ENCODE results near the gene TMEM62. TPM values are rescaled to one million over a fixed set of nuclear protein-coding genes. Genes with fewer than 3 reads are reported as not detected.

TMEM62 gene
- total RNA-seq, 1 donor from 2014 or later, result 19.1 TPM

DNA sequence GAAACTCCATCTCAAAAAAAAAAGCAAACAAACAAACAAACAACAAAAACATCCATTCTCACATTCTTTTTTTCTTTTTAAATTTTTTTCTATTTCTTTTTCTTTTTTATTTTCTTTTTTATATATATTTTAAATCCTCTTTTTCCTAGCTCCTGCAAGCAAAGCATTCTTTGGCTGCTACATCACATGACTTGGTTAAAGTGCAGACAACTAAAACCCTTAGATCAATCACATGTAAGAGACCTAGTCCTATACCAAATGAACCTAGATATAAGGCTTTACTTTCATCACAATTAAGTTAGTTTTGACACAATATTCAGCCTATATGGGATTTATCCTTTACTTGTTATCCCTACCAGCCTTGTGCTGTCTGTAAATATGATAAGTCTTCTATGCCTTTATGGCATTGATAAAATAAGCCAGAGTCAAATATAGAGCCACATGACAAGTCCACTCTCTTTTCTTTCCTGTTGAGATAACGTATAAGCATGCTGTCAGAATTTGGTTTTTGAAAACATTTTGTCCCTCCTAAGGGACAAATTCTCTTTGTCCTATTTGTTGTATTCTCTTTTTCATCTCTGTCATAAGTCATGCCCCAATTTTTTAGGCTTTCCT is 38.9 kb upstream of the TMEM62 start:
- Mint-ChIP-seq H3K9me3 (ENCODE audit: unreplicated experiment) (no peaks in the 10 kb centered on the region), H3K27ac (ENCODE audit: unreplicated experiment) (no peak overlapping the region), H3K4me1 (ENCODE audit: low read depth, unreplicated experiment) (no peaks in the 10 kb centered on the region), H3K36me3 (ENCODE audit: unreplicated experiment) (no peaks in the 10 kb centered on the region), H3K4me3 (ENCODE audit: unreplicated experiment) (no peak overlapping the region), H3K27me3 (ENCODE audit: unreplicated experiment) (no peaks in the 10 kb centered on the region)
- no peak for TF ChIP-seq CTCF (IDR thresholded peaks at IDR 0.05; ENCODE audit: partially characterized antibody, unreplicated experiment)
- DNase-seq, result no peak

- Mint-ChIP-seq H3K9me3 (ENCODE audit: unreplicated experiment) (no peaks in the 10 kb centered on the region), H3K27me3 (ENCODE audit: unreplicated experiment) (no peaks in the 10 kb centered on the region), H3K4me1 (ENCODE audit: low read depth, unreplicated experiment) (no peaks in the 10 kb centered on the region), H3K36me3 (ENCODE audit: unreplicated experiment) (no peaks in the 10 kb centered on the region), H3K4me3 (ENCODE audit: unreplicated experiment) (no peak overlapping the region), H3K27ac (ENCODE audit: unreplicated experiment) (no peak overlapping the region)
- no peak for DNase-seq
- TF ChIP-seq CTCF (IDR thresholded peaks at IDR 0.05; ENCODE audit: partially characterized antibody, unreplicated experiment), result no peak
Observed at GRCh38 chr15:43095243-43095642, 38.1 kb upstream of the TMEM62 start.

DNA sequence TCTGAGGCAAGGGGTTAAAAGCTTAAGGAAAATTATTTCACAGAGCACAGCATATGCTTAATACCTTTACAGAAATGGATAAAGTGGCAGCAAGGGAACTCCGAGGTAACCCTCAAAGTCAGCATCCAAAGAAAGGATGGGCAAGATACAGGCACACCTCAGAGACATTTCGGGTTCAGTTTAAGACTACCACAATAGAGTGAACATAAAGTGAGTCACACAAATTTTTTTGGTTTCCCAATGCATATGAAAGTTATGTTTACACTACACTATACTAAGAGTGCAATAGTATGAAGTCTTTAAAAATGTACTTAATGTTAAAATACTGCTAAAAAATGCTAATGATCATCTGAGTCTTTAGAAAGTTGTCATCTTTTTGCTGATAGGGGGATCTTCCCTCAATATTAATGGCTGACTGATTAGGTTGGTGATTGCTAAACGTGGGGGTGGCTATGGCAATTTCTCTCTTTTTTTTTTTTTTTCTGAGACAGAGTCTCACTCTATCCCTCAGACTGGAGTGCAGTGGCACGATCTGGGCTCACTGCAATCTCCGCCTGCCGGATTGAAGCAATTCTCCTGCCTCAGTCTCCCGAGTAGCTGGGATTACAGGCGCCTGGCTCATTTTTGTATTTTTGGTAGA is 37.6 kb upstream of the TMEM62 start:
- DNase-seq, result no peak
- no peaks in the 10 kb centered on the region for H3K27me3 Mint-ChIP-seq (ENCODE audit: unreplicated experiment)
- no peaks in the 10 kb centered on the region for H3K9me3 Mint-ChIP-seq (ENCODE audit: unreplicated experiment)
- H3K36me3 Mint-ChIP-seq (ENCODE audit: unreplicated experiment), result no peaks in the 10 kb centered on the region
- H3K27ac Mint-ChIP-seq (ENCODE audit: unreplicated experiment), result no peak overlapping the region
- H3K4me1 Mint-ChIP-seq (ENCODE audit: low read depth, unreplicated experiment), result no peaks in the 10 kb centered on the region
- no peak overlapping the region for H3K4me3 Mint-ChIP-seq (ENCODE audit: unreplicated experiment)
- no peak for TF ChIP-seq CTCF (IDR thresholded peaks at IDR 0.05; ENCODE audit: partially characterized antibody, unreplicated experiment)

- Mint-ChIP-seq H3K27ac (ENCODE audit: unreplicated experiment) (no peak overlapping the region), H3K36me3 (ENCODE audit: unreplicated experiment) (no peaks in the 10 kb centered on the region), H3K4me3 (ENCODE audit: unreplicated experiment) (no peak overlapping the region), H3K4me1 (ENCODE audit: low read depth, unreplicated experiment) (no peaks in the 10 kb centered on the region), H3K27me3 (ENCODE audit: unreplicated experiment) (no peaks in the 10 kb centered on the region), H3K9me3 (ENCODE audit: unreplicated experiment) (no peaks in the 10 kb centered on the region)
- DNase-seq, result no peak
- no peak for TF ChIP-seq CTCF (IDR thresholded peaks at IDR 0.05; ENCODE audit: partially characterized antibody, unreplicated experiment)
Observed at GRCh38 chr15:43096411-43096810, 37.0 kb upstream of the TMEM62 start.

DNA sequence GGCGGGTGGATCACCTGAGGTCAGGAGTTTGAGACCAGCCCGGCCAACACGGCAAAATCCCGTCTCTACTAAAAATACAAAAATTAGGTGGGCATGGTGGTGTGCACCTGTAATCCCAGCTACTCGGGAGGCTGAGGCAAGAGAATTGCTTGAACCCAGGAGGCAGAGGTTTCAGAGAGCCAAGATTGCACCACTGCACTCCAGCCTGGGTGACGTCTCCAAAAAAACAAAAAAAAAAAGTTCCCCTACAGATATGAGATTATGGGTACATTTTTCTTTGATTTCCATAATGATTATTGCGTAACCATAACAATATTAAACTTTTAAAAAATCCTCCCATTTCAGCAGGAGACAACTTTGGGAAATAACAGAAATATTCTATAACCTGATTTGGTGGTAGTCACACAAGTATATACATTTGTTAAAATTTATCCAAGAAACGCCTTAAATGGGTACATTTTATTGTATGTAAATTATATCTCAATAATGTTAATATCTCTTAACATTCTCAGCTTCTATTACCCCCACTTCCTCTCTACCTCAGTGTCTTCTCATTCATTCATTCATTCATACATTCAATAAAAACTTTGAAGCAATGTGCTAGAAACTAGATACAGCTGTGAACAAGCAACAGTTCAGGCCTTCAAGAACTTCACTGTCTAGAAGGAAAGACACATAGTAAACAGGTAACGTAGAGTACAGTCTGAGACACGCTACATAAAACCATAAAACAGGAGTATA is 34.1 kb upstream of the TMEM62 start:
- no peak for DNase-seq
- Mint-ChIP-seq H3K4me3 (ENCODE audit: unreplicated experiment) (no peak overlapping the region), H3K27ac (ENCODE audit: unreplicated experiment) (no peak overlapping the region), H3K27me3 (ENCODE audit: unreplicated experiment) (no peaks in the 10 kb centered on the region), H3K36me3 (ENCODE audit: unreplicated experiment) (no peaks in the 10 kb centered on the region), H3K9me3 (ENCODE audit: unreplicated experiment) (no peaks in the 10 kb centered on the region), H3K4me1 (ENCODE audit: low read depth, unreplicated experiment) (peaks cover under 1% of the 10 kb centered on the region)
- TF ChIP-seq CTCF (IDR thresholded peaks at IDR 0.05; ENCODE audit: partially characterized antibody, unreplicated experiment), result no peak

Measured in glutamatergic neuron (in vitro differentiated cells).